Measurements from ENCODE around the gene ZNF816.
"Not testable (repeated sequence)": the region's sequence is repeated elsewhere in the genome, so short reads cannot be mapped to it uniquely, and the experiment has no call there.

Gene ZNF816

DNA sequence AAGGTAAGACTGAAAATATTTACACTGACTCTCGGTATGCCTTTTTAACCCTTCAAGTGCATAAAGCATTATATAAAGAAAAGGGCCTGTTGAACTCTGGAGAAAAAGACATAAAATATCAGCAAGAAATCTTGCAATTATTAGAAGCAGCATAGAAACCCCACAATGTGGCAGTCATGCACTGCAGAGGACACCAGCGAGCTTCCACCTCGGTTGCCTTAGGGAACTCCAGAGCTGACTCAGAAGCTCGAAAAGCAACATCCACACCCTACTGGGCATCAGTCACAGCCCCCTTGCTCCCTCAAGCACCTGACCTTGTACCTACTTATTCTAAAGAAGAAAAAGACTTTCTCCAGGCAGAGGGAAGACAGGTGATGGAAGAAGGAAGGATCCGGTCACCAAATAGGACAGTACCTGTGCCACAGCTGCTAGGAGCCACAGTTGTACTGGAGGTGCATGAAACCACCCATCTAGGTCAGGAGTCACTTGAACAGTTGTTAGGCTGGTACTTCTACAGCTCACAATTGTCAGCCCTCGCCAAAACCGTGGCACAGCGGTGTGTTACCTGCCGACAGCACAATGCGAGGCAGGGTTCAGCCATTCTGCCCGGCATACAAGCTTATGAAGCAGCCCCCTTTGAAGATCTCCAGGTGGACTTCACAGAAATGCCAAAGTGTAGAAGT, 2.9 kb downstream of the ZNF816 start:
- no peak for DNase-seq

DNA sequence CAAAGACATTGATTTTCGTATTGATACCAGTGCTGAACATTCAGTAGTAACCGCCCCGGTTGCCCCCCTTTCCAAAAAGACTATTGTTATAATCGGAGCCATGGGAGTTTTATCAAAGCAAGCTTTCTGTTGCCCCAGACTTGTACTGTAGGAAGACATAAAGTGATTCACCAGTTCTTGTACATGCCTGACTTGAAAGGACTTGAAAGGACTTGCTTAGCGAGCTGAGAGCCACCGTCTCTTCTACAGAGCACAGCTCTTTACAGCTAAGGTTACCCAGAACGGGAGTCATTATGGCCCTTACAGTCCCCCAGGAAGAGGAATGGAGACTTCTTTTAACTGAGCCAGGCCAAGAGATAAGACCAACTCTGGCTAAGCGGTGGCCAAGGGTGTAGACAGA, 5.1 kb downstream of the ZNF816 start:
- DNase-seq: no peak

DNA sequence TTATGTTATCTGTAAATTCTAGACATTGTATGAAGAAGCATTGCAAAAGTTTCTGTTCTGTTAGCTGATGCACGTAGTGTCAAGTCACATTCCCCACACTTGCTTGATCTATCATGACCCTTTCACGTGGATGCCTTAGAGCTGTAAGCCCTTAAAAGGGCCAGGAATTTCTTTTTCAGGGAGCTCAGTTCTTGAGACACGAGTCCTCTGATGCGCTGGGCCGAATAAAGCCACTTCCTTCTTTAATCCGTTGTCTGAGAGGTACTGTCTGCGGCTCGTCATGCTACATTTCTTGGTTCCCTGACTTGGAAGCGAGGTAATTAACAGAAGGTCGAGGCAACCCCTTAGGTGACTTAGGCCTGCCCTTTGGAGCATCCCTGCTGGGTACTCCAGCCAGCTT, 5.8 kb downstream of the ZNF816 start:
- no peak for DNase-seq

DNA sequence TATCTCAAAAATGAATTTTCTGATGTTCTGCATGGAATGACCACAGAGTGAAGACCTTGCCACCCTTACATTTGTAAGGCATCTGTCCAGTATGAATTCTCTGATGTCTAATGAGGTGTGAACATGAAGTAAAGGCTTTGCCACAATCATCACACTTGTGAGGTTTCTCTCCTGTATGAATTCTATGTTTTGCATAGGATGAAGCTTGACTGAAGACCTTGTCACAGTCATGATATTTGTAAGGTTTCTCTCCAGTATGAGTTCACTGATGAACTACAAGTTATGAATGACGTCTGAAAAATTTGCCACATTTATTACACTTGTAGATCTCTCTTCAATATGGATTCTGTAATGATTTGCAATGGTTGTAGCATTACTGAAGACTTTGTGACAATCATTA, 13.3 kb downstream of the ZNF816 start:
- DNase-seq: no peak

DNA sequence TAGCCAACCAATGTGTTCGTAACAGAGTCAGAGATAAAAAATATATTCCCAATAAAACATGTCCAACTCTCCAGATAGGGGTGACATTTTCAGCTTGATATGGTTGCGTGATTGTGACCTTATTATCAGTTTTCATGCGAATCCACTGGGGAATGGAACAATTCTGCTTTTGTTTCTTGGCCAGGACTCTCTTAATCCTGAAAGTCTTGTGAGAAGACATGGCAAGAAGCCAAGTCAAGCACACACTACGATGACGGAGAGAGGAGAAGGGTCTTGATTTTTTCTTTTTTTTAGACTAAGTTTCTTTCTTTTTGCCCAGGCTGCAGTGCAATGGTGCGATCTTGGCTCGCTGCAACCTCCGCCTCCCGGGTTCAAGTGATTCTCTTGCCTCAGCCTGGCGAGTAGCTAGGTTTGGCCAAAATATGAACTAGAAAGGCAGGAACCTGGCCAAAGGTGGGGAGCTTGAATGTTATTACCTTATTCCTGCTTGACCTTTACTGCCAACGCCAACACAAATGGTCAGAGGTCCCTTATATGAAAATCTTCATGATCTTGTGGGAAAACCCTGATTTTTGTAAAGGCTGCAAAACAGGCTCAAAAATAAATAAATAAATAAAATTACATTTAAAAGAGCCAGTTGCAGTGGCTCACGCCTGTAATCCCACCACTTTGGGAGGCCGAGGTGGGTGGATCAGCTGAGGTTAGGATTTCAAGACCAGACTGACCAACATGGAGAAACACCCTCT, 14.5 kb downstream of the ZNF816 start:
- DNase-seq: no peak

DNA sequence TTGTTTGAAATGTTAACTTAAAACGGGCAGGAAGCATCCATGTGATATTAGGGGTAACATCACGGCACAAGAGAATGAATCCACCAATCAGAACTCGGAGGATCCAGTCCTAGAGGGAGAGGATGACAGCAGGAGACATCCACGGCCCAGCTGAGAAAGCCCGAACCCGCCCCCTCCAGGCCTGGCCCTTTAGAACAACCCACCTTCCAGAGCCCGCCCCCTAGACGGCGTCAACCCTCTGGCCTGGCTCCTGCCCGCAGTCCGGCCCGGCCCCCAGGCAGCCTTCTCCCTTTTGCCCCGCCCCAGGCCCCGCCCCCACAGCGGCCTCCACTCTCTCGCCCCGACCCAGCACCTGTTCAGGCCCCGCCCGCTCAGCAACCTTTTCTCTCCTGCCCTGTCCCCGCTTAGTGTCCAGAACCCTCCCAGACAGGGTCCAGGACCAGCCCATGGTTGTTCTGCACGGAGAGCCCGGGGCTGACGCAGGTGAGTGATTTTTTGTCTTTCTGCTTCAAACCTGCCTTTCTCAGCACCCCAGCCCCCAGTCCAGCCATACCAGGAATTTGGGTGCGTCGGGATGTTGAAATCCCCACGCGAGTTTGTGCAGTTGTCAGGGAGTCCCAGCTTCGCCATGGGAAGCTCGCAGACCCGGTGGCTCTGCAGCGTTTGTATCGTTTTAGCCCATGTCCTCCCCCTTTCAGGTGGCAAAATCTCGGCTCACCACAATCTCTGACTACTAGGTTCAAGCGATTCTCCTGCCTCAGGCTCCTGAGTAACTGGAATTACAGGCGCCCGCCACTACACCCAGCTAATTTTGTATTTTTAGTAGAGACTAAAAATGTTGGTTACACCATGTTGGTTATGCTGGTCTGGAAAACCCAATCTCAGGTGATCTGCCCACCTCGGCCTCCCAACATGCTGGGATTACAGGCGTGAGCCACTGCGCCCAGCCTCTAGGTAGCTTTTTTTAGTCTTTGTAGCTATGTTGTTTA, 16.1 kb downstream of the ZNF816 start:
- no peak for DNase-seq

DNA sequence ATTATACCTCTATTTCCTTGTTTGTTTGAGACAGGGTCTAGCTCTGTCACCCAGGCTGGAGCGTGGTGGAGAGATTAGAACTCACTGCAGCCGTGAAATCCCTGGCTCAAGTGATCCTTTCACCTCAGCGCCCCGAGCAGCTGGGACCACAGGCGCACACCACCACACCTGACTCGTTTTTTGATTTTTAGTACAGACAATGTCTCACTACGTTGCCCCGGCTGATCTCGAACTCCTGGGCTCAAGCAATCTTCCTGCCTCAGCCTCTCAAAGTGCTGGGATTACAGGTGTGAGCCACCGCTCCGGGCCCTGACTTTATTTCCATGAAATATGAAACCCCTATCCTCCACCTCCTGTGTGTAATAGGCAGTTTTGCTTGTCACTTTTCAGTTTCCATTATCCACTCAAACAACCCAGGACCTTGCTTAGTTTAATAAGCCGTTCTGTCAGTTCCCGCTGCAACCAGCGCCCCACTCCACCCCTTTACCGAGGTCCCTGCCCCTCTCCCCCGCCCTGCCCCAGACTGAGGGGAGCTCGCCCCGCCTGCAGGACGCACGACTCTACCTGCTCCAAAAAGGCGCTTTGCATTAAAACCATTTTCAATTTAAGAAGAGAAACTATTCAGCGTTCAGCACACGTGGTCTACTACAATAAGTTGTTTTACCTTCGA, 16.9 kb downstream of the ZNF816 start:
- no peak for DNase-seq

DNA sequence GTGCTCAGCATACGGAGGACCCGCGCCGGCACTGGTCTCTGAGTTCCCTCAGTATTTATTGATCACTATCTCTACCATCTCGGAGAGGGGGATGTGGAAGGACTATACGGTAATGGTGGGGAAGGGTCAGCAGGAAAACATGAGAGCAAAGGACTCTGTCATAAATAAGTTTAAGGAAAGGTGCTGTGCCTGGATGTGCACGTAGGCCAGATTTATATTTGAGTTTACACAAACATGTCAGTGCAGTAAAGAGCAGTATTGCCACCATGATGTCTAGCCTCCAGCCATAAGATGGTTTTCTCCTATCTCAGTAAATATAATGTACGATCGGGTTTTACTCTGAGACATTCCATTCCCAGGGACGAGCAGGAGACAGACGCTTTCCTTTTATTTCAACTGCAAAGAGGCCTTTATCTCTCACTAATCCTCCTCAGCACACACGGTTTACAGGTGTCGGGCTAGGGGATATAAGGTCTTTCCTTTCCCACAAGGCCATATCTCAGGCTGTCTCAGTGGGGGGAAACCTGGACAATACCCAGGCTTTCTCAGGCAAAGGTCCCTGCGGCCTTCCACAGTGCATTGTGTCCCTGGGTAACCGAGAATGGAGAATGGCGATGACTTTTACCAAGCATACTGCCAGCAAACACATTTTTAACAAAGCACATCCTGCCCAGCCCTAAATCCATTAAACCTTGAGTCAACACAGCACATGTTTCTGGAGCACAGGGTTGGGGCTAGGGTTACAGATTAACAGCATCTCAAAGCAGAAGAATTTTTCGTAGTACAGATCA, 17.8 kb downstream of the ZNF816 start:
- DNase-seq: not testable (repeated sequence)

DNA sequence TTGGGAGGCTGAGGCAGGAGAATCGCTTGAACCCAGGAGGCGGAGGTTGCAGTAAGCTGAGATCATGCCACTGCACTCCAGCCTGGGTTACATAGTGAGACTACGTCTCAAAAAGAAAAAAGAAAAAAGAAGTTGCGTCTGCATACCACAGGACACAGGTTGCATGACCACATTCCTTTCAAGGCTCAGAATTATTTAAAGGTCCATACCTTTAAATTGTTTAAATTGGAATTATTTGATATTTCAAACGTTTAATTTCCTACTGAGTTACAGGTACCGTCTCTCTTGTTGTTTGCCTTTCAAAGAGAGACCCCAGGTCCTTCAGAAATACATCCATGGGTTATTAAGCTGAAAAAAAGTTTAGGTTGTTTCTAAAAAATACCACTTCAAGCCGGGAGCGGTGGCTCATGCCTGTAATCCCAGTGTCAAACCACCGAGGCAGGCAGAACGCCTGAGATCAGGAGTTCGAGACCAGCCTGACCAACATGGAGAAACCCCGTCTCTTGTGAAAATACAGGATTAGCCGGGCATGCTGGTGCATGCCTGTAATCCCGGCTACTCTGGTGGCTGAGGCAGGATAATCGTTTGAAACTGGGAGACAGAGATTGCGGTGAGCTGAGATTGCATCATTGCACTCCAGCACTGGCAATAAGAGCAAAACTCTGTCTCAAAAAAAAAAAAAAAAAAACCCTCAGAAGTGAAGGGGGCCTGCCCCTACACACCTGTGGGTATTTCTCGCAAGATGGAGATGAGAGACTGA, 18.6 kb downstream of the ZNF816 start:
- DNase-seq: no peak

DNA sequence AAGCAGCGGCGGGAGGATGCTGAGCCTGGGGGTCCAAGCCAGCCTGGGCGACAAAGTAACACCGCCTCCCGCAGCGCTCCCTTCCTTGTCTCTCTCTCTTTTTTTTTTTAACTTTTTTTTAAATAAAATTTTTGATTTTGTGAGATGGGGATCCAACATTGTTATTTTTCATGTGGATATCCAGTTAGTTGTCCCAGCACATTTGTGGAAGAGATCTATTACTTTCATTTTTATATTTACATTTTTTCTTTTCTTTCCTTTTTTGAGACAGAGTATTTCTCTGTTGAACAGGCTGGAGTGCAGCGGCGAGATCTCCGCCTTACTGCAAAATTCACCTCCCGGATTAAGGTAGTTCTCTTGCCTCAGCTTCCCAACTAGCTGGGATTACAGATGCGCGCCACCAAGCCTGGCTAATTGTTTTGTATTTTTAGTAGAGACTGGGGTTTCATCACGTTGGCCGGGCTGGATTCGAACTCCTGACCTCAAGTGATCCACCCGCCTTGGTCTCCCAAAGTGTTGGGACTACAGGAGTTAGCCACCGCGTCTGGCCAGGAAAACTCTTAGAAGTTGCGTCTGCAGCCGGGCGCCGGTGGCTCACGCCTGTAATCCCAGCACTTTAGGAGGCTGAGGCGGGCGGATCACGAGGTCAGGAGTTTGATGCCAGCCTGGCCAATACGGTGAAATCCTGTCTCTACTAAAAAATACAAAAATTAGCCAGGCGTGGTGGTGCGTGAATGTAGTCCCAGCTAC, 19.4 kb downstream of the ZNF816 start:
- DNase-seq: no peak

DNA sequence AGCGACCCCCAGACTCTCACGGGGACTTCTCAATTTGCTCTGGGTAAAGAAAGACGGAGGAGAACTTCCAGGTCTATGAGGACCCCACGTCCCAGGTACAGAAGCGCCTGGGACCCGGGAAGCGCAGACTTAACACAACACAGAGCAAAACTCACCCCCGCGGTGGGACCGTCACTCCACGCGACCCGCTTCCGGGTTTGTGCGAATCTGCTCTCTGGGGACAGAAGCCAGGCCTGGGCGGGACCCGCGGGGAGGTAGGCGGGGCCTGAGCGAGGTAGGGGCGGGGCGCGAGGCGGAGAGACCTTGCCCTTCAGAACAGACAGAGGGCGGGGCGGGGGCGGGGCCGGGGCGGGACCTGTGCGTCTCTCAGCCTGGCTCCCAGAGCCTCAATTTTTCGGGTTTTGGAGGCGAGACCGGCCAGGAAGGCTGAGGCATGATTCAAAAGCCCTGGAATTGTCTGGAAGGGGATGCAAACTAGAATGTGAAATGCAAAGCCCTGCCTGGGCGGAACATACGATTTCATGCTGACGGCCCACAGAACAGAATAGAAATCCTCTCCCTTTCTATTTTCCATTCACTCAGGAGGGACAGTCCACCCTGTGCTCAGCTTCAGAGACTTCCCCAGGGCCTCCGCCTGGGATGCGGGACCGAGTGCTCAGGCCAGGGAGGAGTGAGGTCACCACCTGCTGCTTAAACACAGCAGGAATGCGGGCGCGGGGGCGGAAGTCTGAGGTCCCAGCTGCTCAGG, 20.1 kb downstream of the ZNF816 start:
- DNase-seq: peak; percentile 89

DNA sequence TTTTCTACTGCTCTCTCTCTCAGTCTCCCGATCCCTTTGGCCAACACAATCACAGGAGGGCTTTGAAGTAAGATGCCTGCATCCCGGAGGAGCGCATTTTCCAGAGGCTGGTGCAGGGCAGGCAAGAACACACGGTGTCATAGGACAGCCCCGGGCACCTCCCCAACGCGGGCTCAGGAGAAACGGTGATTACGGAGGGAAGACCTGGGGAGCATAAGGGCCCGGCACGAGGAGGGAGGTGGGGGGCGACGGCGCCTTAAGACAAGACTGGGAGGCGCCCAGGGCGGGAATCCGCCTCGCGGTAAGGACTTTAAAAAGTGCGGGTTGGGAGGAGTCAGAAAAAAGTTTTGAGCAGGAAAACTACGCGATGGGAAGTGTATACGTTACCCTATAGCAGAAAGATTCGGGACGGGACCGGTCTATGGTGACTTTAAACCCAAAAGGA, 20.7 kb downstream of the ZNF816 start:
- peak; percentile 41 for DNase-seq

DNA sequence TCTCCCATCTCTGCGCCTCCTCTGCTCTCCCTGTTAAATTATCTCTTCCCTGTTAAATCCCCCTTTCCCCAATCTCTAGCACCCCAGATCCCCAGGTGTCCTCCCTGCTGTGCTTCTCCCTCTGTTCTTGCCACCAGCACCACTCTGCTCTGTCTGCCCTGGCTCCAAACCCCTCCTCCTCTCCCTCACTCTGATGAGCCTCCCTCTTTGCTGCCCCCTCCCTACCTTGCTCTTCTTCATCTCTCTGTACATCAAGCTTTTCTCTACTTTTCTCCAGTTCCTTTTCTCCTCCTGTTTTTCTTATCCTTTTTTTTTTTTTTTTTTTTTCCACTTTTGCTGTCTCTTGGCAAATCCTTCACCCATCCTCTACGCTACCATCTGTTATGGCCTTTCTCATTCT, 21.2 kb downstream of the ZNF816 start:
- DNase-seq: not testable (repeated sequence)

DNA sequence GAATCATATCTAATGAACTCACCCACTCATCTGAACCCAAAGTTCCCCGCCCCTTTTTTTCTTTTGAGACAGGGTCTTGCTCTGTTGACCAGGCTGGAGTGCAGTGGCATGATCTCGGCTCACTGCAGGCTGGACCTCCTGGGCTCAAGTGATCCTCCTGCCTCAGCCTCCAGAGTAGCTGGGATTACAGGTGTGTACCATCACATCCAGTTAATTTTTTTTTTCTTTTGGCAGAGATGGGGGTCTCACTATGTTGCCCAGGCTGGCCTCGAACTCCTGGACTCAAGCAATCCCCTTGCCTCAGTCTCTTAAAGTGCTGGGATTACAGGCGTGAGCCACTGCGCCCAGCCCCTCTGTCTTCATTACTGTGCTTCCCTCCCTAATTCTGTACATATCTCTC, 21.8 kb downstream of the ZNF816 start:
- not testable (repeated sequence) for DNase-seq

DNA sequence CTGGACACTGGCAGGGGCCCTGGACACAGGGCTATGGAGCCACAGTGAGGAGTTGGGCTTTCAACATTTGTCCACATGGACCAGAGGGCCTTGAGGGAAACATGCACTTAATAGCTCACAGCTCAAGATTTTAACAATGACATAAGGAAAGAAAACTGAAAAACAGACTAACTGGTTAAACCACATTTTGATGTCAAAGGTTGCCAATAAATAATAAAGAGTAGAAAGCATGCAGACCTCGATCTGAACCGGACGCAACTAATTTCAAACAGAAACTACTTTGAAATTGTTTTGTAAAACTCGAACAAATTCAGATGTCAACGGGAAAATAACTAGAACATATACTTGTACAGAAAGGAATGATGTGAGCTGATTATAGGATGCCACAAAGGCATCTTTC, 23.9 kb downstream of the ZNF816 start:
- DNase-seq: no peak

DNA sequence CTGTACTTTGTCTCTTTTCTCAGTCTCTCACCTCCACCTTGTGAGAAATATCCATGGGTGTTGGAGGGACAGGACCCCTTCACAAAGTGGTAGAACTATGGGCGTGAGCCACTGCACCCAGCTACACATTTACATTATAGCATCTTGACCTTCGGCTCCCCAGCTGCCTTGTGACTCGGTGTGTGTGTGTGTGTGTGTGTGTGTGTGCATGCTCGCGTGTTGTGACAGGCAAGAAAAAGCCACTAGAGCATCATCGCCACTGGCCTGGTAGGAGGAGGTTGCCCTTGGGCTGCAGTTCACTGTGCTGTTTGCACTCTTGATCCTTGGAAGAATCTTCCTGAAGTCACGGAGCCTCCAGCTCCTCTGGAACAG, 25.7 kb downstream of the ZNF816 start:
- no peak for DNase-seq

DNA sequence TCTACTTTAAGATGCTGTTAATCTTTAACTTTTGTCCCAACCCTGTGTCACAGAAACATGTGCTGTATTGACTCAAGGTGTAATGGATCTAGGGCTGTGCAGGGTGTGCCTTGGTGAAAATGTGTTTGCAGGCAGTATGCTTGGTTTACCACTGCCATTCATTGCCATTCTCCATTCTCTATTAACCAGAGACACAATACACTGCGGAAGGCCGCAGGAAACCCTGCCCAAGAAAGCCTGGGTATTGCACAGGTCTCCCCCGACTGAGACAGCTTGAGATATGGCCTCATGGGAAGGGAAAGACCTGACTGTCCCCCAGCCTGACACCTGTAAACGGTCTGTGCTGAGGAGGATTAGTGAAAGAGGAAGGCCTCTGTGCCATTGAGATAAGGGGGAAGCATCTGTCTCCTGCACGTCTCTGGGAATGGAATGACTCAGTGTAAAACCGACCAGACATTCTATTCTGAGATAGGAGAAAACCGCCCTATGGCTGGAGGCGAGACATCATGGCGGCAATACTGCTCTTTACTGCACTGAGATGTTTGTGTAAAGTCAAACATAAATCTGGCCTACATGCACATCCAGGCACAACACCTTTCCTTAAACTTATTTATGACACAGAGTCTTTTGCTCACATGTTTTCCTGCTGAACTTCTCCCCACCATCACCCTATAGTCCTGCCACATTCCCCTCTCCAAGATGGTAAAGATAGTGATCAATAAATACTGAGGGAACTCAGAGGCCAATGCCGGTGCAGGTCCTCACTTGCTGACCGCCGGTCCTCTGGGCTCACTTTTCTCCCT, 26.3 kb downstream of the ZNF816 start:
- DNase-seq: no peak

DNA sequence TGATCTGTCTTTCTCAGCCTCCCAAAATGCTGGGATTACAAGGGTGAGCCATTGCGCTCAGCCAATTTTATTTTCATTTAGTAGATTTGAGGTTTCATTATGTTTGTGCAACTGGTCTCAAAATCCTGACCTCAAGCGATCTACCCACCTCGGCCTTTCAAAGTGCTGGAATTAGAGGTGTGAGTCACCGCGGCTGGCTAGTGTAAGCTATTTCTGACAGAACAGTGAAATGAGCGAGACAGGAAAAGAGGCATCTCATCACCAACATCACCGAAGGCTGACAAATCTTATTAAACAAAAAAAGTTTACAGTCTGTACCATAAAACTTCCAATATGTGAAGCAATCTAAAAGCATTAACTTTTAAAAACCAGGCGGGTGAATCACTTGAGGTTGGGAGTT, 27.2 kb downstream of the ZNF816 start:
- no peak for DNase-seq

DNA sequence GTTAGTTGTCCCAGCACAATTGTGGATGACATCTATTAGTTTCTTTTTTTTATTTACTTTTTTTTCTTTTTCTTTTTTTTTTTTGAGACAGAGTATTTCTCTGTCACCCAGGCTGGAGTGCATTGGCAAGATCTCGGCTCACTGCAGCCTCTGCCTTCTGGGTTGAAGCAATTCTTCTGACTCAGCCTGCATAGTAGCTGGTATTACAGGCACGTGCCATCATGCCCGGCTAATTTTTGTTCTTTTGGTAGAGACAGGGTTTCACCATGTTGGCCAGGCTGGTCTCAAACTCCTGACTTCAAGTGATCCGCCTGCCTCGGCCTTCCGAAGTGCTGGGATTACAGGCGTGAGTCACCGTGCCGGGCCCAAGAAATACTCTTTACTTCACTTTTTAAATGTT, 38.0 kb downstream of the ZNF816 start:
- DNase-seq: not testable (repeated sequence)
